HS-27A (cell line): Measurements from ENCODE around the gene WASHC4.

Experiments used
- DNase-seq: peaks from one replicate; pipeline ENCODE4 v3.0.0-alpha.2; 2012; ENCODE audit warnings: low read depth, missing footprints

The WASHC4 gene

GRCh38 chr12:105212438-105212837 is 104.9 kb downstream of the WASHC4 start:
- peak; percentile 56 for DNase-seq

- DNase-seq = peak; percentile 2
Measured at GRCh38 chr12:105214148-105214547, 106.6 kb downstream of the WASHC4 start.

DNA sequence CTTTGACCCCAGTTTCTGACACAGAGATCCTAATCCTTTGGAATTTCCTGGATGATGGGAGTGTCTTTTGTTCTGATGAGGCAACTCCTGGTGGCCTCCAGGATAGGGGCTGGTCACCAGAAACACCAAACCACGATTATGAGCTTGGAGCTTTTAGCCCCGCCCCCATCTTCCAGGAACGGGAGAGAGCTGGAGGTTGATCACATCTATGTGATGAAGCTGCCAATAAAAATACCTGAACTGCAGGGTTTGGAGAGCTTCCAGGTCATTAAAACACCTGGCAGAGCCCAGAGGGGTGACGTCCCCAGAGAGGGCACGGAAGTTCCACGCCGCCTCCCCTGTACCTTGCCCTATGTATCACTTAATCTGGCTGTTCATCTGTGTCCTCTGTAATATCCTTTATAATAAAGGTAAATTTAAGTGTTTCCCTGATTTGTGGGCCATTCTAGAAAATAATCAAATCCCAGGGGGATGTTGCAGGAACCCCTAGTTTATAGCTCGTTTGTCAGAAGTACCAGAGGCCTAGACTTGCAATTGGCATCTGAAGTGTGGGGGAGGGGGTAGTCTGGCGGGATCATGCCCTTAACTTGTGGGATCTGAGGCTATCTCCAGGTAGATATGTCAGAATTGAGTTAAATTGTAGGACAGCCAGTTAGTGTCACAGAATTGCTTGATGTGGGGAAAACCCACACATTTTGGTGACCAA is 107.3 kb downstream of the WASHC4 start:
- no peak for DNase-seq

DNA sequence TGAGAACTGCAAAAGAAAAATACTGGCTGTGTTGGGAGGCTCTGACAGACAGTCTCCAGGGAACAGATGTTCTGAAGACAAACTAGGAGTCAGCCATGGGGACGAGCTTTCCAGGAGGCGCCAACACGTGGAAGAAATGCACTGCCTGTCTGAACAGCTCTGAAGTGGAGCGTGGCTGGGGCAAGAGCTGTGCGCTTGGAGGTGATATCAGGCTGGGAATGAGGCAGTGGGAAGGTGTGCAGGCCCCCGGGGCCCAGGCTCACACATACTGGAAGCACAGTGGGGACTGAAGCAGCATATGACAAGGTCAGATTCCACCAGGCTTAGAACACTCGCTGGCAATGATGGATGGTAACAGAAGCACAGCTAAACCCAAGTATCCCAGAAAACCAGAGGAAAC is 110.9 kb downstream of the WASHC4 start:
- no peak for DNase-seq
